NCI-H128 (cell line): Measurements from ENCODE around the gene RANGRF.

Experiments used
- DNase-seq: peaks from one replicate; lab custom pipeline; 2025; ENCODE audit not compliant: unreplicated experiment; lab: John Stamatoyannopoulos, UW

Gene RANGRF

GRCh38 chr17:8312726-8313600 lies 24.5 kb downstream of the RANGRF start:
- no peak for DNase-seq

GRCh38 chr17:8314797-8315763 lies 26.6 kb downstream of the RANGRF start:
- no peak for DNase-seq

DNA sequence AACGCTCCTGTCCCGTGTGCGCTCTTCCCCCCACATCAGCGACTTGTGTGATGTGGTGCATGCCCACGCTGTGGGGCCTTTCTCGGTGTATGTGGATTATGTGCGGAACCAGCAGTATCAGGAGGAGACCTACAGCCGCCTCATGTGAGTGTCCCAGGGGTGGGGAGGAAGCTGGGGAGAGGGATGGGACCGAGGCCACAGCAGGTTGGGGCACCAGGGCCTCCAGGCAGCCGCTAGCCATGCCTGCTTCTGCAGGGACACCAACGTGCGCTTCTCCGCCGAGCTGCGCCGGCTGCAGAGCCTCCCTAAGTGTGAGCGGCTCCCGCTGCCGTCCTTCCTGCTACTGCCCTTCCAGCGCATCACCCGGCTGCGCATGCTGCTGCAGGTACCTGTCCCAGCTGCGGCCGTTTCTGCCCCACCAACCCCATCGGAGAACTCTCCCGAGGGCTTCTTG lies 27.3 kb downstream of the RANGRF start:
- no peak for DNase-seq

- DNase-seq, result no peak
These were observed 29.8 kb downstream of the RANGRF start for GRCh38 chr17:8318010-8318935.

- DNase-seq, result no peak
These were observed 31.8 kb downstream of the RANGRF start for GRCh38 chr17:8320262-8320661.

DNA sequence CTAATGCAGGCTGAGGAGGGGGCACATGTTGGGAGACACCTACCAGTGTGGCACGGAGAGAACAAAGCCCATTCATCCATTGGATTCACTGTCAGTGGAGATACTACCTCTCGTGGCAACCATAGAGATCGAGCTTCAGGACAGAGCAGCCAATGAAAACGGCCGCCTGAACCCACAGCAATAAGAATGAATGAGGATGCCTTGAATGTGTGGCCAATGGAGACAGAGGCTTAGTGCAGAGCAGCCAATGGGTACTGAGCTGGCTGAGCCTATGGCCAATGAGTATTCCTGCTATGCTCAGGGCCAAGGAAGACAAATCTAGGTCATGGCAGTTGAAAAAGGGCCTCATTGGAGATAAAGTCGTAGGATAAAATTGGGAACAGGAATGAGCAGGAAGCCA lies 32.5 kb downstream of the RANGRF start:
- no peak for DNase-seq

- DNase-seq, result no peak
These were observed 33.6 kb downstream of the RANGRF start for GRCh38 chr17:8322061-8322460.

DNA sequence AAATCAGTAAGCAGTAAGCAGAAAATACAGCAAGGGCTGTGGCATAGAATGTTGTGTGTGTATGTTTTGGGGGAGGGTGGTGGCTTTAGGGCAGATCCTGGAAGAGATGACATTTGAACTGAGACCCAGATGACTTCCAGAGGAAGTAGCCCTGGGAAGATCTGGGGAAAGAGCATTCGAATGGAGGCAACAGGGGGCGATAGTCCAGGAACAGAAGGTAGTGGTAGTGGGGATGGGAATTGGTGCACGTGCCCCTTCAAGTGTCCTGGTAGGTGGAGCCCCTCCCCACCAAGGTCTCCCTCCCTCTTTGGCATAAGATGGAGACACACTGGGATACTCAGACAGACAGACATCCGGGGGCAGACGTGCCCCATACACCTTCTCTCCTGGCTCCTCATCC lies 35.7 kb downstream of the RANGRF start:
- no peak for DNase-seq

- no peak for DNase-seq
These were observed 36.5 kb downstream of the RANGRF start for GRCh38 chr17:8324923-8325322.

DNA sequence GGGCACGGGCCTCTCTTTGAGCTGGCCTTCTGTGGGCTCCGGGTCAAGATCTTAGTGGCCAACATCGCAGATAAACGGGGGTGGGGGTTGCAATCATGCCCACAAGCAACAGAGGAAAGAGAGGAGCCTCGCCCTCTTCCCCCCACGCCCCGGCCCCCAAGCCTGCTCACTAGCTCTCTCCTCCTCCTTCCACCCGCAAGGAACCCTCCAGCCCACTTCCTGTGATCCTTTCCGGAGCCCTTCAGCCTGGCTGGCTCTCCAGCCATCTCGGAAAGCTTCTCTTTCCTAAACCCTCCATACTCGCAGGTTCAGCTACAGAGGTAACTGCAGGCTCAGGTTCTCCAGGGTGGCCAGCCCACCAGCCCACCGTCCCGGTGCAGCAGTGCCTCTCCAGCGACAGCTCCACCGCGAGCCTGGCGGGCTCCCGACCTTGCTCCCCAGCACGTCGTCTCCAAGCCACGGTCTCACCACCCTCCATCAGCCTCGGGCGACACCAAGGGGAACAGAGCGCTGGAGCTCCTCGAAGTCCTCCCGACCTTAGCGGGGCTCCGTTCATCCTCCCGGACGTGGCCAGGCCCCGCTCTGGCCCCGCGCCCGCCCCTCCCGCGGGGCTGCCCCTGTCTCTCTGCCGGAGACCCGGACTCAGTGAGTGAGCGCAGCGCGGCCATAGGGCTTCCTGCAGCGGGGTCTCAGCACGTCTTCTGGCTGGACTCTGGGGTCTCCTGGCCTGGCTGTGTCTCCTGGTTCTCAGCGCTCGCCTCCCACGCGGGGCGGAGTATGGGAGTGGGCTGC lies 38.2 kb downstream of the RANGRF start:
- DNase-seq, result no peak

DNA sequence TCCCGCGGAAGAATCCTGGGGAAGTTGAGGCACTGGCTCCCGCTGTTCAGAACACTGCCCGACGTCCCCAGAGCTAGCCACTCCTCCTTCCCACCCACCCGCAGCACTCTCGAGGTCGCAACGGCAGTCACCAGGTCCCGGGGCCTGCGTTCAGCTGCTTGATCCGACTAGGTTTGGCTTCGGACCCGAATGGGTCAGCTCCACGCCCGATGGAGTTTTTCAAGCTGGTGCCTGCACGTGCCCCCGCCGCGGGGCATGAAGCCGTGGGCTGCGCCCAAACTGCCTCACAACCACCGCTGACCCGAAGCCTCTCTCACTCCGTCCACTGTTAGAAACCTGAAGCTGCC lies 38.8 kb downstream of the RANGRF start:
- no peak for DNase-seq

DNA sequence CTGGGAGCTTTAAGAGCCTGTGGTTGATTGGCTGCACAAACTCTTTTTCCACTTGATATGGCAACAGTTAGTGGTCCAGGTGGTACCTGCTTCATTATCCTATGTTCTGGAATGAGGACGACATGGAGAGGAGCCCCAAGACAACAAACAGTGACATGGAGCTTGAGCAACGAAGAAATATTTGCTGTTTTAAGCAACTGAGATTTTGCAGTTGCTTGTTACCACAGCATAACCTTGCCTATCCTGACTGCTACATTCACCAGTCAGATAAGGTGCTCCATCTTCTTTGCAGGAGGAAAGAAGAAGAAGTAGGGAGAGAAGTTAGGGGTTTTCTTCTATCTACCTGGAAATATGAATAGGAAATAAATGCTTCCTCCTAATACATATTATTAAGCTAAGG lies 43.7 kb downstream of the RANGRF start:
- DNase-seq, result no peak

DNA sequence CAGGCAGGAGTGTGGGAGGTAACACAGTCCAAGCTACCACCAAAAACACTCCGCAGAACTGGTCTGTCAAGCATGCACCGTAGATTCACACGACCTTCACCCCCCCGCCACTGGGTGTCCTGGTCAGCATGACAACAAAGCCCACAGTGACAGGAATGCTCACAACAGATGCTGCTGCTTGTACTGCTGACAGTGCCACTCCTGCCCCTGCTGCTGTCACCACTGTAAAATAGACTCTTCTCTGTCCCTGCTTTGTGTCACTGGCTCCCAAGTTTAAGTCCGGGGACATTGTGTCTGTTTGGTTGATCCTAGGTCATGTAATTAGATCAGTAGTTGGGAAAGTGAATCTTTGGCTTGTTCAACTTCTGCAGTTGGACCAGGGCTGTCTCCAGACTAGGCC lies 44.2 kb downstream of the RANGRF start:
- no peak for DNase-seq

DNA sequence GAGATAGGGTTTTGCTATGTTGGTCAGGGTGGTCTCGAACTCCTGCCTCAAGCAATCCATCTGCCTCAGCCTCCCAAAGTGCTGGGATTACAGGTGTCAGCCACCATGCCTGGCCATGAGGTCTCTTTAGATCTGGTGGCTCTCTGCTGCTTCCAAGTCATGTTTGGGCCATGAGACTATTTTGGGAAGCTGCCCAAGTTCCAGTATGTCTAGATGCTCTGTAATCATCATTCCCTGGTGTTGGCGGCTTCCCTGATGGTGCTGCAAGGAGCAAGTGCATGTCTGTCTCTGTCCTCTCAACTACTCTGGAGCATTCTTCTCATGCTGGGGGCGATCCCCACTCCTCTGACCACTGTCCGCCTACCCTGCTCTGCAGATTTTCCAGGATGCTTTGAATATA lies 44.8 kb downstream of the RANGRF start:
- no peak for DNase-seq

DNA sequence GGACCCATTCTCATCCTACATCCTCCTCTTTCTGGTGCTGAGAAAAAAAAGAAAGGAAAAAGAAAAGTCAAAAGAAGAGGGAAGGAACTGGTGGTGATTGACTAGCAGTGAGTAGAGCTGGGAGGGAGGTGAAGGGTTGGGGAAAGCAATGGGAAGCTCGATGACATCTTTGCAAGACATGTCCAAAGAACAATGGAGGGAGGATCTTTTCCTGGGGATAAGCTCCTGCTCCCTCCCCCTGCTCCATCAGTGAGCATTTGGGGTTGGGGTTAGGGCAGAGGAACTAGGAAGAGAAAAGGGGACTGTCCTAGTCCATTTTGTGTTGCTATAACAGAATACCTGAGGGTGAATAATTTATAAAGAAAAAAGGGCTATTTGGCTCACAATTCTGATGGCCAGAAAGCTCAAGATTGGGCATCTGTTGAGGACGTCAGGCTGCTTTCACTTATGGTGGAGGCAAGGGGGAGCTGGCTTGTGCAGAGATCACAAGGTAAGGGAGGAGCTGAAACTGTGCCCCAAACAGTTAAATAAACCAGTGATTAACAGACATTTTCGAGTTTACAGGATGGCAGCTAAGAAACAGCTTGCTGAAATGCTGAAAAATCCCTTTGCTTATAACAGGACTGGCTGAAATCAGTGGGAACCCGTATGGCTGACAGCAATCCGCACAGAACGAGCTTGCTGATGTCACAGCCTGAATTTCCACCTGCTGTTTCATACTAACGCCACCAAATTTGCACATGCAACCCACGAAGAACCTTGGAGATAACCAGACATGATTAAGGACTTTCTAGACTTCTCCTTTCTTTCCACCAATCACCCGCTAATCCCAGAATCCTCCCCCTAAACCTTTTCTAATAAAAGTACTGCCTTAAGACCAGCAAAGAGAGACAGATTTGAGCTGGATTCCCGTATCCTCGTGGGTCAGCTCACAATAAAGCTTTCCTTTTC lies 49.6 kb downstream of the RANGRF start:
- no peak for DNase-seq

DNA sequence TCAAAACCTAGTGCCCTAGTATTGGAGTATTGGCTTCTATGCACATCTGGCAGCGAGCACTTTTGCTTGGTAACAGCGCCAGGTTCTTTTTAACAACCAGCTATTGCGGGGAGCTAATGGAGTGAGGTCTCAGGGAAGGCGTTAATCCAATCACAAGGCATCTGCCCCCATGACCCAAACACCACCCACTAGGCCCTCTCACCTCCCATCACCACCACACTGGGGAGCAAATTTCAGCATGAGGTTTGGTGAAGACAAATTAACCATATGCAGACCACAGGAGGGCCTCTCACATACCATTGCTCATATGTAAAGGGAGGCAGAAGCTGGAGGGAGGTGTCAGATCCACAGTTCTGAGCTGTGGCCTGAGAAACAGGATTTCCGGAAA lies 50.3 kb downstream of the RANGRF start:
- DNase-seq, result no peak

- no peak for DNase-seq
These were observed 51.1 kb downstream of the RANGRF start, which contains the start of gene ODF4 for GRCh38 chr17:8339540-8339939. Gene ODF4 (plus strand): TSS chr17:8339840. CDS start chr17:8340052, 212 bp downstream.
